Lung (tissue), 16 donors: Measurements from ENCODE around the gene BTD. TPM values are rescaled to one million over a fixed set of nuclear protein-coding genes. Genes with fewer than 3 reads are reported as not detected.

Experiments
- ATAC-seq: fragments of 200-7000 bp; cut with Tn5 transposase; one replicate; pipeline ENCODE4 v1.9.1; 2020; ENCODE audit warnings: moderate number of reproducible peaks; ENCODE audit not compliant: insufficient read depth, low FRiP score
- DNase-seq, 3 donors: peaks; one replicate each; pipeline ENCODE4 v3.0.0-alpha.2; 2013 to 2017
- H3K27ac ChIP-seq, 2 donors: one replicate each; pipeline ENCODE4 v1.5.1; 2013; ENCODE audit warnings: mild to moderate bottlenecking in 2 of 2, moderate library complexity in 2 of 2, control low read depth in 1 of 2, inconsistent platforms in 1 of 2, low read depth in 1 of 2, low read length in 1 of 2
- H3K27me3 ChIP-seq, 3 donors: one replicate each; pipeline ENCODE4 v1.5.1; 2013; ENCODE audit warnings: low read length in 2 of 3; ENCODE audit not compliant: control insufficient read depth in 3 of 3, insufficient read depth in 3 of 3
- H3K36me3 ChIP-seq, 4 donors: one replicate each; pipeline ENCODE4 v1.5.1; 2013; ENCODE audit warnings: low read length in 4 of 4, mild to moderate bottlenecking in 1 of 4, moderate library complexity in 1 of 4; ENCODE audit not compliant: control insufficient read depth in 4 of 4, insufficient read depth in 4 of 4
- H3K4me1 ChIP-seq, 5 donors: one replicate each; pipeline ENCODE4 v1.5.1; 2013; ENCODE audit warnings: low read length in 5 of 5, mild to moderate bottlenecking in 2 of 5, moderate library complexity in 1 of 5; ENCODE audit not compliant: control insufficient read depth in 5 of 5, insufficient read depth in 5 of 5
- H3K4me3 ChIP-seq: one replicate; pipeline ENCODE4 v1.5.1; 2013; ENCODE audit warnings: mild to moderate bottlenecking, control low read depth, moderate library complexity
- H3K9ac ChIP-seq, 2 donors: one replicate each; pipeline ENCODE4 v1.5.1; 2013; ENCODE audit warnings: low read length in 2 of 2, control low read depth in 1 of 2; ENCODE audit not compliant: insufficient read depth in 1 of 2
- H3K9me3 ChIP-seq, 4 donors: one replicate each; pipeline ENCODE4 v1.5.1; 2013; ENCODE audit warnings: low read length in 3 of 4, mild to moderate bottlenecking in 1 of 4, moderate library complexity in 1 of 4; ENCODE audit not compliant: control insufficient read depth in 4 of 4, insufficient read depth in 3 of 4
- WGBS, 2 donors: extraction: QIAGEN DNeasy Blood & Tissue Kit; methylation state at CpG; one replicate each; pipeline ENCODE4 v1.1.7; 2013; 5-methylcytosine and 5-hydroxymethylcytosine counted together
- long read RNA-seq, 5 donors: transcript quantifications; one replicate each; lab custom pipeline, GENCODE V29; 2026
- polyA plus RNA-seq, 2 donors: library from polyadenylated mRNA; stranded (reverse); fragments of 200-250 nt; gene quantifications; one replicate each; pipeline ENCODE4 v1.2.1, GENCODE V29; 2013
- total RNA-seq, 2 donors: library from RNA; depleted of rRNA in 1 of 2; stranded (reverse); fragments of >200 nt in 1 of 2; gene quantifications; one replicate each; pipeline ENCODE4 v1.2.1, GENCODE V29; 2014 to 2021
- TF ChIP-seq, protein P1 (sequence below): IDR thresholded peaks from 2 replicates; pipeline ENCODE4 v1.5.1; 2012; ENCODE audit warnings: mild to moderate bottlenecking; ENCODE audit errors: control extremely low read depth, extremely low read depth
- donor health status: control.
- donor health status: control.
- donor health status: Bipolar disorder and iron deficiency.
- donor health status: healthy.
- donor health status: DM: yes; HTN: yes; CAD: no.

Gene BTD, protein sequence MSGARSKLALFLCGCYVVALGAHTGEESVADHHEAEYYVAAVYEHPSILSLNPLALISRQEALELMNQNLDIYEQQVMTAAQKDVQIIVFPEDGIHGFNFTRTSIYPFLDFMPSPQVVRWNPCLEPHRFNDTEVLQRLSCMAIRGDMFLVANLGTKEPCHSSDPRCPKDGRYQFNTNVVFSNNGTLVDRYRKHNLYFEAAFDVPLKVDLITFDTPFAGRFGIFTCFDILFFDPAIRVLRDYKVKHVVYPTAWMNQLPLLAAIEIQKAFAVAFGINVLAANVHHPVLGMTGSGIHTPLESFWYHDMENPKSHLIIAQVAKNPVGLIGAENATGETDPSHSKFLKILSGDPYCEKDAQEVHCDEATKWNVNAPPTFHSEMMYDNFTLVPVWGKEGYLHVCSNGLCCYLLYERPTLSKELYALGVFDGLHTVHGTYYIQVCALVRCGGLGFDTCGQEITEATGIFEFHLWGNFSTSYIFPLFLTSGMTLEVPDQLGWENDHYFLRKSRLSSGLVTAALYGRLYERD
- 10 to 100 TPM; 20.5 to 35.5 TPM for total RNA-seq
- 10 to 100 TPM; 14.9 to 16.8 TPM for polyA plus RNA-seq
- long read RNA-seq, donor 1, full-length matches to known transcripts, result 5 of 5 reads
- long read RNA-seq, donor 1, partial matches to known transcripts, result 0 of 5 reads
- long read RNA-seq, donor 1, other reads (novel, unspliced or antisense), result 0 of 5 reads
- long read RNA-seq, donor 2, partial matches to known transcripts, result 0 of 1 reads
- long read RNA-seq, donor 2, other reads (novel, unspliced or antisense), result 0 of 1 reads
- long read RNA-seq, donor 3, full-length matches to known transcripts, result 7 of 7 reads
- long read RNA-seq, donor 3, partial matches to known transcripts, result 0 of 7 reads
- long read RNA-seq, donor 3, other reads (novel, unspliced or antisense), result 0 of 7 reads
- long read RNA-seq, donor 4, partial matches to known transcripts, result 0 of 1 reads
- long read RNA-seq, donor 4, other reads (novel, unspliced or antisense), result 0 of 1 reads
- long read RNA-seq, donor 5, full-length matches to known transcripts, result 11 of 11 reads
- long read RNA-seq, donor 5, partial matches to known transcripts, result 0 of 11 reads
- long read RNA-seq, donor 5, other reads (novel, unspliced or antisense), result 0 of 11 reads

DNA sequence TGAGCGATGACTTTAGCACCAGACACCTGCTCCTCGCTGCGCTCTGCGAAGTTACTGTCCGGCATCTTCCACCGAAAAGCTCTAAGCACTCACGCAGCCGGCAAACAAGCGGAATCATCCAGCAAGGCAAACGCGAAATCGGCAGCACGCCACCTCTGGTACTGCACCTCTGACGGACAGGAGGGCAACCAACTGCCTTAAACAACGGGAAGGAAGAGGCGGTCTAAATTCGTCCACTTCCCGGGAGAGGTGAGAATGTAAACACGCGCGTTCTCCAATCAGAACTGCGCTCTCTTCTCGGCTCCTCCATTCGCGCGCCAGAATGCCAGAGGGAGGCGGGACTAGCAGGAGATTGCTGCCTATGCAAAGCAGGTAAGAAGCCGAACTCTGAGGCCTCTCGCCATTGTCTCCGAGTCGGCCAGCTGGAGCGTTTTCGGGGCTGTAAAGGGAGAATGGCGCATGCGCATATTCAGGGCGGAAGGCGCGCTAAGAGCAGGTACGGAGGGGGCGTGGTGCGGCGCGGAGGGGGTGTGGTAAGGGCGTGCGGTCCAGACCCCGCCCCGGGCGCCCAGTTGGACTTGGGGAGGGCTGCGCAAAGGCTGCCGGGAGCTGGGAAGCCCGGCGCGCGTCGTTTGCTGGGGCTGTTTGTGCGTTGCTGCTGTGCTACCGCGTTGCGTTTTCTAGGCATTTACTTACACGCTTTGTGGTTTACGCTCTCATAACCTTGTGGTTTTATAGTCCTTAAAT lies at the start of gene BTD, which contains the start of gene HACL1:
Gene BTD, plus strand, starts transcription at position 347 of the 747 bp plus-strand sequence. CDS start 33,695 bp downstream, outside the sequence.
Gene HACL1, minus strand, starts transcription at position 171 of the 747 bp plus-strand sequence. Its CDS starts 106 bp downstream, at position 65.
- peak within 1 kb of the TSS; percentile 91 to 95 for H3K9ac ChIP-seq
- TF ChIP-seq, protein P1, sequence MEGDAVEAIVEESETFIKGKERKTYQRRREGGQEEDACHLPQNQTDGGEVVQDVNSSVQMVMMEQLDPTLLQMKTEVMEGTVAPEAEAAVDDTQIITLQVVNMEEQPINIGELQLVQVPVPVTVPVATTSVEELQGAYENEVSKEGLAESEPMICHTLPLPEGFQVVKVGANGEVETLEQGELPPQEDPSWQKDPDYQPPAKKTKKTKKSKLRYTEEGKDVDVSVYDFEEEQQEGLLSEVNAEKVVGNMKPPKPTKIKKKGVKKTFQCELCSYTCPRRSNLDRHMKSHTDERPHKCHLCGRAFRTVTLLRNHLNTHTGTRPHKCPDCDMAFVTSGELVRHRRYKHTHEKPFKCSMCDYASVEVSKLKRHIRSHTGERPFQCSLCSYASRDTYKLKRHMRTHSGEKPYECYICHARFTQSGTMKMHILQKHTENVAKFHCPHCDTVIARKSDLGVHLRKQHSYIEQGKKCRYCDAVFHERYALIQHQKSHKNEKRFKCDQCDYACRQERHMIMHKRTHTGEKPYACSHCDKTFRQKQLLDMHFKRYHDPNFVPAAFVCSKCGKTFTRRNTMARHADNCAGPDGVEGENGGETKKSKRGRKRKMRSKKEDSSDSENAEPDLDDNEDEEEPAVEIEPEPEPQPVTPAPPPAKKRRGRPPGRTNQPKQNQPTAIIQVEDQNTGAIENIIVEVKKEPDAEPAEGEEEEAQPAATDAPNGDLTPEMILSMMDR, result peak; percentile 4
- H3K27ac ChIP-seq, result peak within 1 kb of the TSS; percentile 60 to 90
- H3K4me1 ChIP-seq, result peaks cover 0 to 16% (median 5%) of the 10 kb centered on the region in 5 donors
- H3K36me3 ChIP-seq, result peaks cover 3 to 17% (median 11%) of the 10 kb centered on the region in 4 donors
- DNase-seq (peak; percentile 99 to 100 (median 100)), ATAC-seq (peak; percentile 96)
- H3K27me3 ChIP-seq, result no peaks in the 10 kb centered on the region
- peak within 1 kb of the TSS; percentile 88 for H3K4me3 ChIP-seq
- 0% methylated on average over 61 of the region's 61 CpGs for WGBS, 2 donors
- H3K9me3 ChIP-seq, result no peaks in the 10 kb centered on the region

DNA sequence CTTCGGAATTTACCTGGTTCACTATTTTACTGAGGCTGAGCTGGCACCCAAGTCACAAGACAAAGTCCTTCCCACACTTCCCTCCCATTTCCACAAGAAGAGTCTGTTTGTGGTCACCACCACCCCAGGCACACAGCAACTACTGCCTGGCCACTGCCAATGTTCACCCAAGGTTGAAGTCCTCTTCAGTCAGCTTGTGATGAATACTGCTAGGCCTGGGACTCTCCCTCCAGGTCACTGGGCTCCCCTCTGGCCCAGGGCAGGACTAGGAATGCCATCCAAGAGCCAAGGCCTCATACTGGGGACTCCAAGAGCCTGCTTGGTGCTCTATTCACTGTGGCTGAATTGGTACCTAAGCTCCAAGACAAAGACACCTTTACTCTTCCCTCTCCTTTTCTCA lies 49.6 kb upstream of the BTD start:
- Histone ChIP-seq H3K4me3 (no peak overlapping the region), H3K9me3 (no peaks in the 10 kb centered on the region), H3K27ac (no peak overlapping the region), H3K36me3 (peaks cover 0 to 3% (median 1%) of the 10 kb centered on the region in 4 donors), H3K9ac (no peak overlapping the region), H3K27me3 (no peaks in the 10 kb centered on the region), H3K4me1 (no peaks in the 10 kb centered on the region)
- ATAC-seq (no peak), DNase-seq (no peak)
- WGBS, 2 donors, result 95 to 98% methylated on average over 1 of the region's 1 CpG
- TF ChIP-seq, protein P1, result no peak

DNA sequence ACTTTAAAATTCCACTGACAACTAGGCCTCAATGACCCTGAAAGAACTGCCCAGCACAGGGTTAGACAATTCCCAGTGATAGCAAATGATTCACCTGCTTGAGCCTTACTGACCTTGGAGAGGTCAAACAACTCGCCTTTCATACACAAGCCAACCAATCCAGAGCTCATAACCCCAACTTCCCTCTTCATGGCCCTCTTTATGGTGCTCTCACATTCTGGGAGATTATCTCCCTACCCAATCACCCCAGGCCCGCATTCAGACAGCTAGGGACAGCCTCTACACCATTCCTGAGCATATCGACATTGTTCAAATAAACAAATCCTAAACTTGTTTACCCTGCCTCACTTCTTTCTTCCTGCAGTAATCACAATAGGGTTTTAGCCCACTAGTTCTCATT lies 47.8 kb upstream of the BTD start:
- WGBS, 2 donors, result 79 to 87% methylated on average over 3 of the region's 3 CpGs
- no peaks in the 10 kb centered on the region for H3K4me1 ChIP-seq
- no peaks in the 10 kb centered on the region for H3K27me3 ChIP-seq
- no peak for ATAC-seq
- peaks cover 0 to 3% (median 1%) of the 10 kb centered on the region in 4 donors for H3K36me3 ChIP-seq
- no peak overlapping the region for H3K4me3 ChIP-seq
- H3K27ac ChIP-seq, result no peak overlapping the region
- DNase-seq, result no peak
- TF ChIP-seq, protein P1, result no peak
- no peak overlapping the region for H3K9ac ChIP-seq
- no peaks in the 10 kb centered on the region for H3K9me3 ChIP-seq
